LNCaP clone FGC (cell line): ENCODE results near the gene SLC7A10.

Source experiments
- DNase-seq: peaks from one replicate; pipeline ENCODE4 v3.0.0-alpha.2; 2011; ENCODE audit warnings: low read depth
- H3K4me3 ChIP-seq: 2 replicates; pipeline ENCODE4 v1.5.1; 2011; ENCODE audit warnings: mild to moderate bottlenecking, low read depth, low read length, control low read depth
- CTCF ChIP-seq: IDR thresholded peaks from 2 replicates; pipeline ENCODE4 v1.5.1; 2012; ENCODE audit warnings: mild to moderate bottlenecking; ENCODE audit not compliant: control insufficient read depth, insufficient read depth; ENCODE audit errors: extremely low read depth

SLC7A10 gene

GRCh38 chr19:33217881-33218280 is 7.8 kb downstream of the SLC7A10 start:
- DNase-seq: no peak
- no peak overlapping the region for H3K4me3 ChIP-seq
- TF ChIP-seq CTCF: no peak

- no peak for DNase-seq
- no peak for TF ChIP-seq CTCF
- H3K4me3 ChIP-seq: no peak overlapping the region
These were observed 9.3 kb downstream of the SLC7A10 start for GRCh38 chr19:33216198-33216830.

GRCh38 chr19:33215438-33216197 is 10.0 kb downstream of the SLC7A10 start:
- H3K4me3 ChIP-seq: no peak overlapping the region
- TF ChIP-seq CTCF: no peak
- no peak for DNase-seq

GRCh38 chr19:33214596-33214995 is 11.1 kb downstream of the SLC7A10 start:
- no peak overlapping the region for H3K4me3 ChIP-seq
- no peak for DNase-seq
- TF ChIP-seq CTCF: peak; percentile 25; the same call in 1 of the 2 replicates

GRCh38 chr19:33212436-33213172 is 13.0 kb downstream of the SLC7A10 start:
- no peak for TF ChIP-seq CTCF
- no peak overlapping the region for H3K4me3 ChIP-seq
- DNase-seq: no peak

GRCh38 chr19:33211794-33212435 is 13.7 kb downstream of the SLC7A10 start:
- H3K4me3 ChIP-seq: no peak overlapping the region
- TF ChIP-seq CTCF: no peak
- DNase-seq: no peak
